ENCODE data around the gene PIGH.

DNA sequence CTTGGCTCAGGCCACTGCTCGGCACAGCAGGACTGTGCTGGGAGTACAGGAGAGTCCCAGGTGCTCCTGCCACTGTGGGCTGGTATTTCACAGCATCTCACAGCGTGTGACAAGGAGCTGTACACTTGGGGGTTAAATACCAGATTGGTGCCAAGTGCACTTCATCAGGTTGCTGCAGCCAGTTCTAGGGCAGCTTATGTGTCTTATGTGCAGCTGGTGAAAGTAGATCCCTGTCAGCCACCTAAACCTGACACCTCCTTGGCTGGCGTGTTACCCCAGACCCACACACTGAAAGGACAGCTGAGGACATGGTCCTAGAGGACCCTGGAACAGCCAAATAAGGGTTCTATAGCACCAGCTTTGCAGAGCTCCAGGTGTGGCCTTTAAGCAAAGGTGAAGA, 48.1 kb downstream of the PIGH start:
- TF ChIP-seq, protein P1, sequence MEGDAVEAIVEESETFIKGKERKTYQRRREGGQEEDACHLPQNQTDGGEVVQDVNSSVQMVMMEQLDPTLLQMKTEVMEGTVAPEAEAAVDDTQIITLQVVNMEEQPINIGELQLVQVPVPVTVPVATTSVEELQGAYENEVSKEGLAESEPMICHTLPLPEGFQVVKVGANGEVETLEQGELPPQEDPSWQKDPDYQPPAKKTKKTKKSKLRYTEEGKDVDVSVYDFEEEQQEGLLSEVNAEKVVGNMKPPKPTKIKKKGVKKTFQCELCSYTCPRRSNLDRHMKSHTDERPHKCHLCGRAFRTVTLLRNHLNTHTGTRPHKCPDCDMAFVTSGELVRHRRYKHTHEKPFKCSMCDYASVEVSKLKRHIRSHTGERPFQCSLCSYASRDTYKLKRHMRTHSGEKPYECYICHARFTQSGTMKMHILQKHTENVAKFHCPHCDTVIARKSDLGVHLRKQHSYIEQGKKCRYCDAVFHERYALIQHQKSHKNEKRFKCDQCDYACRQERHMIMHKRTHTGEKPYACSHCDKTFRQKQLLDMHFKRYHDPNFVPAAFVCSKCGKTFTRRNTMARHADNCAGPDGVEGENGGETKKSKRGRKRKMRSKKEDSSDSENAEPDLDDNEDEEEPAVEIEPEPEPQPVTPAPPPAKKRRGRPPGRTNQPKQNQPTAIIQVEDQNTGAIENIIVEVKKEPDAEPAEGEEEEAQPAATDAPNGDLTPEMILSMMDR (IDR thresholded peaks at IDR 0.05) = no peak
- TF ChIP-seq POLR2A (IDR thresholded peaks at IDR 0.05) = no peak

Data from thyroid gland (tissue), 4 donors.